ENCODE measurements around the gene NBEA.

The NBEA gene

GRCh38 chr13:35514061-35514477 is 572.0 kb downstream of the NBEA start:
- no peak for DNase-seq (ENCODE audit: low read depth)

GRCh38 chr13:35514801-35515502 is 572.9 kb downstream of the NBEA start:
- DNase-seq (ENCODE audit: low read depth), result no peak

- no peak for DNase-seq (ENCODE audit: low read depth)
These were observed 576.4 kb downstream of the NBEA start for GRCh38 chr13:35518337-35518946.

- DNase-seq (ENCODE audit: low read depth), result no peak
These were observed 582.1 kb downstream of the NBEA start for GRCh38 chr13:35524171-35524570.

GRCh38 chr13:35526577-35526976 is 584.5 kb downstream of the NBEA start:
- DNase-seq (ENCODE audit: low read depth), result no peak

GRCh38 chr13:35527451-35527850 is 585.4 kb downstream of the NBEA start:
- DNase-seq (ENCODE audit: low read depth), result no peak

GRCh38 chr13:35530147-35530546 is 588.1 kb downstream of the NBEA start:
- no peak for DNase-seq (ENCODE audit: low read depth)

- no peak for DNase-seq (ENCODE audit: low read depth)
These were observed 588.5 kb downstream of the NBEA start for GRCh38 chr13:35530581-35530980.

GRCh38 chr13:35531526-35531925 is 589.5 kb downstream of the NBEA start:
- DNase-seq (ENCODE audit: low read depth), result no peak

GRCh38 chr13:35534343-35534742 is 592.3 kb downstream of the NBEA start:
- no peak for DNase-seq (ENCODE audit: low read depth)

GRCh38 chr13:35548790-35549189 is 606.7 kb downstream of the NBEA start:
- DNase-seq (ENCODE audit: low read depth), result no peak

GRCh38 chr13:35549481-35549880 is 607.4 kb downstream of the NBEA start:
- no peak for DNase-seq (ENCODE audit: low read depth)

- no peak for DNase-seq (ENCODE audit: low read depth)
These were observed 610.2 kb downstream of the NBEA start for GRCh38 chr13:35552172-35552844.

- no peak for DNase-seq (ENCODE audit: low read depth)
These were observed 613.0 kb downstream of the NBEA start for GRCh38 chr13:35554972-35555623.

- DNase-seq (ENCODE audit: low read depth), result no peak
These were observed 615.4 kb downstream of the NBEA start for GRCh38 chr13:35557475-35557874.

- no peak for DNase-seq (ENCODE audit: low read depth)
These were observed 619.5 kb downstream of the NBEA start for GRCh38 chr13:35561540-35561939.

GRCh38 chr13:35565273-35565672 is 623.2 kb downstream of the NBEA start:
- DNase-seq (ENCODE audit: low read depth), result no peak

GRCh38 chr13:35566340-35566739 is 624.3 kb downstream of the NBEA start:
- no peak for DNase-seq (ENCODE audit: low read depth)

- no peak for DNase-seq (ENCODE audit: low read depth)
These were observed 625.4 kb downstream of the NBEA start for GRCh38 chr13:35567406-35567980.

GRCh38 chr13:35573639-35574038 is 631.6 kb downstream of the NBEA start:
- no peak for DNase-seq (ENCODE audit: low read depth)

GRCh38 chr13:35592457-35592856 is 650.4 kb downstream of the NBEA start:
- no peak for DNase-seq (ENCODE audit: low read depth)

GRCh38 chr13:35593651-35594050 is 651.6 kb downstream of the NBEA start:
- DNase-seq (ENCODE audit: low read depth), result no peak

All from stimulated activated CD8-positive, alpha-beta memory T cell treated with anti-CD3 and anti-CD28 coated beads, Interleukin-12 subunit alpha, Interleukin-12 subunit beta, amount 100 ng/mL, for 1 hour (primary cell).